GM23248 (cell line): ENCODE measurements around the gene NRP2. TPM values are rescaled to one million over a fixed set of nuclear protein-coding genes. Genes with fewer than 3 reads are reported as not detected.
A peak's percentile ranks its signal among the peaks of the same experiment; 100 is the strongest.

ENCODE experiments used
- DNase-seq: peaks from one replicate; pipeline ENCODE4 v3.0.0-alpha.2; 2015
- H2AFZ ChIP-seq: fragments of 200-600 bp; sonication (generic); 2 replicates; pipeline ENCODE4 v1.6.1; 2016; ENCODE audit warnings: antibody characterized with exemption
- H3F3A ChIP-seq: fragments of 200-600 bp; sonication (generic); 2 replicates; pipeline ENCODE4 v1.6.1; 2016; ENCODE audit warnings: mild to moderate bottlenecking, antibody characterized with exemption, mixed run types; ENCODE audit not compliant: insufficient read depth
- H3K27ac ChIP-seq: fragments of 200-600 bp; sonication (generic); 2 replicates; pipeline ENCODE4 v1.5.1; 2016; ENCODE audit warnings: mild to moderate bottlenecking
- H3K27me3 ChIP-seq: fragments of 200-600 bp; sonication (generic); replicated peaks from 2 replicates; pipeline ENCODE4 v1.6.1; 2016; ENCODE audit warnings: mild to moderate bottlenecking; ENCODE audit not compliant: insufficient read depth
- H3K36me3 ChIP-seq: fragments of 200-600 bp; sonication (generic); 2 replicates; pipeline ENCODE4 v1.6.1; 2016; ENCODE audit warnings: low read depth, mild to moderate bottlenecking
- H3K4me1 ChIP-seq: fragments of 200-600 bp; sonication (generic); 2 replicates; pipeline ENCODE4 v1.6.1; 2016; ENCODE audit warnings: mild to moderate bottlenecking; ENCODE audit not compliant: insufficient read depth
- H3K4me2 ChIP-seq: fragments of 200-600 bp; sonication (generic); one replicate; pipeline ENCODE4 v1.6.1; 2016; ENCODE audit warnings: mild to moderate bottlenecking; ENCODE audit not compliant: unreplicated experiment
- H3K4me3 ChIP-seq: fragments of 200-600 bp; sonication (generic); 2 replicates; pipeline ENCODE4 v1.5.1; 2016; ENCODE audit warnings: mild to moderate bottlenecking
- H3K79me2 ChIP-seq: fragments of 200-600 bp; sonication (generic); 2 replicates; pipeline ENCODE4 v1.6.1; 2016; ENCODE audit warnings: mild to moderate bottlenecking; ENCODE audit not compliant: insufficient read depth
- H3K9ac ChIP-seq: fragments of 200-600 bp; sonication (generic); 2 replicates; pipeline ENCODE4 v1.6.1; 2016; ENCODE audit warnings: mild to moderate bottlenecking
- H3K9me2 ChIP-seq: fragments of 200-600 bp; sonication (generic); 2 replicates; pipeline ENCODE4 v1.6.1; 2016; ENCODE audit warnings: mixed run types, mild to moderate bottlenecking, moderate library complexity; ENCODE audit not compliant: insufficient read depth
- H3K9me3 ChIP-seq: fragments of 200-600 bp; sonication (generic); one replicate; pipeline ENCODE4 v1.6.1; 2017; ENCODE audit warnings: low read depth
- H4K20me1 ChIP-seq: fragments of 200-600 bp; sonication (generic); 2 replicates; pipeline ENCODE4 v1.6.0; 2016; ENCODE audit not compliant: insufficient read depth
- EZH2 ChIP-seq: fragments of 200-600 bp; sonication (generic); IDR thresholded peaks from 2 replicates; pipeline ENCODE4 v1.6.1; 2018; ENCODE audit warnings: antibody characterized with exemption, mild to moderate bottlenecking; ENCODE audit not compliant: insufficient read depth, poor library complexity, severe bottlenecking
- EZH2phosphoT487 ChIP-seq: fragments of 200-600 bp; sonication (generic); IDR thresholded peaks from 2 replicates; pipeline ENCODE4 v1.6.1; 2018; ENCODE audit warnings: antibody characterized with exemption, moderate library complexity, mild to moderate bottlenecking, low read depth; ENCODE audit not compliant: insufficient read depth
- WGBS, 2 experiments: methylation state at CpG; one replicate each; pipeline ENCODE4 v1.1.6; 2015 to 2017; ENCODE audit warnings: low lambda C conversion rate in 2 of 2, low coverage in 1 of 2; ENCODE audit errors: missing lambda C conversion rate in 2 of 2; 5-methylcytosine and 5-hydroxymethylcytosine counted together
- in situ Hi-C: fragments of 300-500 bp; cut with MboI; formaldehyde crosslinking; loops from 2 replicates; pipeline ENCODE4 v1.15.0; 2020
- polyA plus RNA-seq: library from polyadenylated mRNA; unstranded; fragments of >200 nt; fragmentation: Nextera tagmentation; extraction: Ambion mirVana; gene quantifications from 2 replicates; pipeline ENCODE4 v1.2.1, GENCODE V29; 2016
- total RNA-seq: library from RNA; depleted of rRNA; stranded (reverse); fragments of >200 nt; shearing (Covaris generic); gene quantifications from 2 replicates; pipeline ENCODE4 v1.2.3, GENCODE V29; 2014

The NRP2 gene
- total and polyA plus RNA-seq, 2 experiments from 2014 or later: 6.9 to 9.0 TPM

DNA sequence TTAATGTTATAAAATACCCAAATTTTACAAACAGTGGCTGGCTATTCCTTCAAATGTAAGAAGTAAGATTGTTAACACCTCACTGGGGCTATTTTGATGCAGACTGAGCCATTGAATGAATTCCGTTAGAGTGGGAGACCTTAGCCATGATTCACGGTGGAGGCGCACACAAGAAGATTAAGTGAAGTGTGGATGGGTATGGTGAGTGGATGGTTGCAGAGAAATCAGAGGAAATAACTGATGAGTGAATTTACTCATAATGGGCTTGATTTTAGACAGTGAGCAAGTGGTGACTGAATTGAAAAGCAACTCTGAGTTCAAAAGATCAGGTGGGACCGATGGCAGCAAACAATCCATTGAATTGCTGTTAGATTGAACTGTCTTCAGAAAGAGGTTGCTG, 75.0 kb downstream of the NRP2 start:
- Histone ChIP-seq H3K79me2 (no peaks in the 10 kb centered on the region), H3F3A (peaks cover 9% of the 10 kb centered on the region), H3K9me2 (no peaks in the 10 kb centered on the region), H3K4me1 (peaks cover 26% of the 10 kb centered on the region), H3K27ac (no peak overlapping the region), H4K20me1 (no peaks in the 10 kb centered on the region), H2AFZ (no peak overlapping the region), H3K4me3 (no peak overlapping the region), H3K9ac (no peak overlapping the region), H3K9me3 (no peaks in the 10 kb centered on the region), H3K4me2 (no peak overlapping the region), H3K27me3 (no peaks in the 10 kb centered on the region), H3K36me3 (no peaks in the 10 kb centered on the region)
- no peak for DNase-seq
- in situ Hi-C loops: no loop called here
- TF ChIP-seq EZH2 (no peak), EZH2phosphoT487 (no peak)
- WGBS, 2 experiments: 94 to 97% methylated on average over 4 of the region's 4 CpGs

DNA sequence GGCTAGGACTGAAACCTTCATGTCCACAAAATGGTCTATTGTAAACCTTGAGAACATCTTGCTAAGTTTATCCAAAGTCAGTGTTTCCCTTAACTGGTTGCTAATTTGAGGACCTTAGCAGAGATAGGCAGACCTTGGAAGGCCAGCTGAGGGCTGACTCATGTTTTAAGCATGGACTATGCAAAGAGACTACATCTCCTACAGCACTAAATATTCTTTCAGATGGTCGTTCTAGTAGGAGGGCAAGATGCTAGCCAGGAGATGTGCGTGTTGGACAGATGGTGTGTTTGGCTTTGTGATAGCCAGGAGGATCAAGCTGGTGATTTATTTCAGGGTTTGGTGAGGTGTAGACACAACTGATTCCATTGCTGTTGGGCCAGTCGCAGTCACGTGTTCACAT, 75.8 kb downstream of the NRP2 start:
- no peaks in the 10 kb centered on the region for H3K9me2 ChIP-seq
- peak; percentile 70 for DNase-seq
- H2AFZ ChIP-seq: no peak overlapping the region
- no peaks in the 10 kb centered on the region for H3K27me3 ChIP-seq
- no peak overlapping the region for H3K4me2 ChIP-seq
- H3K36me3 ChIP-seq: no peaks in the 10 kb centered on the region
- no peak for TF ChIP-seq EZH2phosphoT487
- no peak for TF ChIP-seq EZH2
- H3K4me1 ChIP-seq: peaks cover 31% of the 10 kb centered on the region
- H3K9me3 ChIP-seq: no peaks in the 10 kb centered on the region
- H3K27ac ChIP-seq: no peak overlapping the region; the same call in 1 of the 2 replicates
- 70 to 74% methylated on average over 4 of the region's 4 CpGs for WGBS, 2 experiments
- in situ Hi-C loops: no loop called here
- no peak overlapping the region for H3K9ac ChIP-seq
- no peak overlapping the region for H3K4me3 ChIP-seq
- no peaks in the 10 kb centered on the region for H3K79me2 ChIP-seq
- H4K20me1 ChIP-seq: no peaks in the 10 kb centered on the region
- peaks cover 14% of the 10 kb centered on the region for H3F3A ChIP-seq

DNA sequence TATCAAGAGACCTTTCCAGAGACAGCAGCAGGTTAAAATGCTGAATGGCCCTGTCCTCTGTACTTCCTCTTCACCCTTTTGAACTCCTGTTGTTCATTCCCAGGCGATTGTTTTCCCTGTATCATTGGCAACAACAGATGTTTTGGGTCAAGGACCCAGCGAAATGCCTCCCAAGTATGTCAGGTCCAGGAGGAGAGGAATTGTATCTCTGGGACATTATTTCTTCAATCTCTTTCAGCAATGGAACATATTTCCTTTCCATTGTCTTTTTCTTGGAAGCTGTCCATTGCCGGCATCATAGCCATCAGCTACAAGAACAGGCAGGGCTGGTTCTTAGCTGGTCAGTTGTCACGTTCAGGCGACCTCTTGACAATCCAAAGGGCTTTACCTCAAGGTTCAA, 76.2 kb downstream of the NRP2 start:
- H3K4me3 ChIP-seq: no peak overlapping the region

DNA sequence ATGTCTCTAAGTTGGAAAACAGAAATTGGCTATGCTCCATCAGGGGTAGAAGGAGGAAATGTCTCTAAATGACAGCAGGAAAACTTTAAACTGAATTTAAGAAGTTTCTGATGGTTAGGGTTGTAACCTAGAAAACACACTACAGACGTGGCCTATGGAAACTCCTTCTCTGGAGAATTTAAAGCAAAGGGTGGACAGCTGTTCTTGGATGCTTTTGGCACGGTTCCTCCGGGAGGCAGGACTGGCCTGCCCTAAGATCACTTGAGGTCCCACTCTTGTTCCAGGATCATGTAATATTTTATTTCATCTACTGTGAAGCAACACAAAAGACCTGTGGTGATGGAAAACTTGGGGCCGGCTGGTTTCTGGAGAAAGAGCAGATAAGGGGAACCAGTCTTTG, 77.0 kb downstream of the NRP2 start:
- no peak for DNase-seq
- peaks cover 19% of the 10 kb centered on the region for H3F3A ChIP-seq
- H3K4me1 ChIP-seq: peaks cover 37% of the 10 kb centered on the region
- no peak overlapping the region for H3K4me3 ChIP-seq
- no peaks in the 10 kb centered on the region for H3K9me2 ChIP-seq
- no peak overlapping the region for H2AFZ ChIP-seq
- H3K9me3 ChIP-seq: no peaks in the 10 kb centered on the region
- no peak overlapping the region for H3K27ac ChIP-seq
- H3K36me3 ChIP-seq: no peaks in the 10 kb centered on the region
- no peak overlapping the region for H3K4me2 ChIP-seq
- no peak overlapping the region for H3K9ac ChIP-seq
- H3K79me2 ChIP-seq: no peaks in the 10 kb centered on the region
- no peaks in the 10 kb centered on the region for H3K27me3 ChIP-seq
- TF ChIP-seq EZH2 (no peak), EZH2phosphoT487 (no peak)
- WGBS, 2 experiments: 88 to 94% methylated on average over 4 of the region's 4 CpGs
- in situ Hi-C loops: no loop called here
- H4K20me1 ChIP-seq: no peaks in the 10 kb centered on the region

More for the DNA sequence above, 76.2 kb downstream of the NRP2 start:
- Histone ChIP-seq H3K27me3 (no peaks in the 10 kb centered on the region), H3F3A (peaks cover 19% of the 10 kb centered on the region), H4K20me1 (no peaks in the 10 kb centered on the region), H3K36me3 (no peaks in the 10 kb centered on the region), H2AFZ (no peak overlapping the region), H3K9me3 (no peaks in the 10 kb centered on the region), H3K4me2 (no peak overlapping the region), H3K4me1 (peaks cover 35% of the 10 kb centered on the region), H3K79me2 (no peaks in the 10 kb centered on the region), H3K9ac (no peak overlapping the region), H3K27ac (no peak overlapping the region), H3K9me2 (no peaks in the 10 kb centered on the region)
- TF ChIP-seq EZH2phosphoT487: no peak
- no peak for TF ChIP-seq EZH2
- in situ Hi-C loops: no loop called here
- no peak for DNase-seq
- 95 to 98% methylated on average over 5 of the region's 5 CpGs for WGBS, 2 experiments

DNA sequence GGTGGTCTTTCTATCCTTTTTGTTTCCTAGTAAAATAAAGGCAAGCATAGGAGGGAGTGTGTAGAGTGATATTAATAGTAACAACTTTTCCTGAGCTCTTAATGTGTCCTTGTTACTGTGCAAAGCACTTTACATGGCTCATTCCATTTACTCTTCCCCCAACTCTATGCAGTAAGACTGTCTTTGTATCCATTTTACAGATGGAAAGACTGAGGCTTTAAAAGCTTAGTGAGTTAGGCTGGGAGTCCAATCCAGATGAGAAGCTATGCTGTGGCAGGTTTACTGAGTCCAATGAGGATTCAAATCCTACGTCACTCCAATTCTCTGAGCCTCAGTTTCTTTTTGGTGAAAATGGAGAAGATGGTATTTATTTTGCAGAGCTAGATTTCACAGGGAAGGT, 77.4 kb downstream of the NRP2 start:
- WGBS, 2 experiments: 89 to 100% methylated on average over 1 of the region's 1 CpG
- no peak overlapping the region for H3K4me2 ChIP-seq
- TF ChIP-seq EZH2 (no peak), EZH2phosphoT487 (no peak)
- H3K9ac ChIP-seq: no peak overlapping the region
- in situ Hi-C loops: no loop called here
- H3F3A ChIP-seq: peaks cover 19% of the 10 kb centered on the region
- peaks cover 35% of the 10 kb centered on the region for H3K4me1 ChIP-seq
- H3K9me2 ChIP-seq: no peaks in the 10 kb centered on the region
- H4K20me1 ChIP-seq: no peaks in the 10 kb centered on the region
- H3K36me3 ChIP-seq: no peaks in the 10 kb centered on the region
- no peak for DNase-seq
- H3K27ac ChIP-seq: no peak overlapping the region
- H3K27me3 ChIP-seq: no peaks in the 10 kb centered on the region
- H2AFZ ChIP-seq: no peak overlapping the region
- H3K9me3 ChIP-seq: no peaks in the 10 kb centered on the region
- H3K79me2 ChIP-seq: no peaks in the 10 kb centered on the region
- no peak overlapping the region for H3K4me3 ChIP-seq
